GM12891 (cell line): Measurements from ENCODE around the gene CHID1.
A peak's percentile ranks its signal among the peaks of the same experiment; 100 is the strongest.

ENCODE experiments used
- DNase-seq: peaks from one replicate; pipeline ENCODE4 v3.0.0; 2011; ENCODE audit warnings: low spot score; ENCODE audit not compliant: insufficient read length
- FAIRE-seq: peaks from 2 replicates; lab custom pipeline; 2011; peaks lifted over from hg19 to GRCh38; lab: Jason Lieb, UNC
- PAX5 ChIP-seq: IDR thresholded peaks from 2 replicates; pipeline ENCODE4 v1.6.1; 2011; ENCODE audit warnings: low read length, moderate library complexity, mild to moderate bottlenecking; ENCODE audit not compliant: insufficient read depth, severe bottlenecking
- POLR2A ChIP-seq: IDR thresholded peaks from 2 replicates; pipeline ENCODE4 v1.6.1; 2011; ENCODE audit warnings: low read depth, low read length, control low read depth
- POLR2AphosphoS5 ChIP-seq: IDR thresholded peaks from 2 replicates; pipeline ENCODE4 v1.6.1; 2011; ENCODE audit warnings: low read depth, low read length, control low read depth
- POU2F2 ChIP-seq: IDR thresholded peaks from 2 replicates; pipeline ENCODE4 v1.6.1; 2011; ENCODE audit warnings: low read depth, mild to moderate bottlenecking, control low read depth, low read length, moderate library complexity
- SPI1 ChIP-seq: IDR thresholded peaks from 2 replicates; pipeline ENCODE4 v1.6.1; 2011; ENCODE audit warnings: low read depth, low read length, control low read depth
- TAF1 ChIP-seq: IDR thresholded peaks from 2 replicates; pipeline ENCODE4 v1.6.1; 2011; ENCODE audit warnings: low read depth, low read length, control low read depth

The CHID1 gene

GRCh38 chr11:933142-933851, 22.7 kb upstream of the CHID1 start:
- TF ChIP-seq POU2F2 (no peak), POLR2AphosphoS5 (no peak)
- DNase-seq = no peak
- no peak for FAIRE-seq

DNA sequence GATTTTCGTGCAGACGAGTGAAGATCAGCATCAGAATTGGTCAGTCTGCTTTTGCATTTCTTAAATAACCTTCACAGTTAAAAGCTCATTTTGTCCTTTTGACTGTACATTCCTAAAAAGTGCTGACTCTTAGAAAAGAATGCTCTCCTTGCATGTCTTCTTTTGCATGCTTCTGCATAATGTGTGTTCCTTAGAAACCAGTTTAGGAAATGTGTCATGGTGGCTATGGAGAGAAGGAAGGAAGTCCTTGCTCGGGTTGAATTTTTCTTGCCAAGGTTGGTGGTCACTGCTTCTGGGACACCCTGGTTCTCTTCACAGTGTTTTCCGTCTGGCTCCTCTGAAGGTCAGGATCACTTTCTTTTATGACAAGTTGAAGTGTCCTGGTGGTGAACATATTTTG, 21.8 kb upstream of the CHID1 start:
- no peak for FAIRE-seq
- TF ChIP-seq POLR2AphosphoS5 (no peak), PAX5 (no peak), POLR2A (no peak), POU2F2 (no peak), SPI1 (no peak), TAF1 (no peak)
- no peak for DNase-seq

- no peak for FAIRE-seq
- no peak for DNase-seq
- no peak for TF ChIP-seq SPI1
- no peak for TF ChIP-seq PAX5
- no peak for TF ChIP-seq TAF1
Observed at GRCh38 chr11:931385-931784, 20.8 kb upstream of the CHID1 start.

DNA sequence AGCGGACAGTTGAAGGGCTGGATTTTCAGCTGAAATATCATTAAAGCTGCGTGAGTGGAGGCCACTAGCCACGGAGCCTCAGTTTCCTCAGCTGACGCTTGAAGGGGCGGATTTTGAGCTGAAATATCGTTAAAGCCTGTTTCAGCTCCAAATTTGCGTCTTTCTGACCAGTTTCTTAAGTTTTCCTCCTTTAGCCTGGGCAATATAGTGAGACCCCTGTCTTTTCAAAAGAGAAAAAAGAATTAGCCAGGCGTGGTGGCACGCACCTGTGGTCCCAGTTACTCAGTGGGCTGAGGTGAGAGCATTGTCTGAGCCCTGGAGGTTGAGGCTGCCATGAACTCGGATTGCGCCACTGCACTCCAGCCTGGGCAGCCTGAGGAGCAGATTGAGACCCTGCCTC, 18.8 kb upstream of the CHID1 start:
- FAIRE-seq (no peak), DNase-seq (no peak)
- TF ChIP-seq SPI1 (no peak), POLR2AphosphoS5 (no peak), PAX5 (no peak), TAF1 (no peak), POLR2A (no peak), POU2F2 (no peak)

DNA sequence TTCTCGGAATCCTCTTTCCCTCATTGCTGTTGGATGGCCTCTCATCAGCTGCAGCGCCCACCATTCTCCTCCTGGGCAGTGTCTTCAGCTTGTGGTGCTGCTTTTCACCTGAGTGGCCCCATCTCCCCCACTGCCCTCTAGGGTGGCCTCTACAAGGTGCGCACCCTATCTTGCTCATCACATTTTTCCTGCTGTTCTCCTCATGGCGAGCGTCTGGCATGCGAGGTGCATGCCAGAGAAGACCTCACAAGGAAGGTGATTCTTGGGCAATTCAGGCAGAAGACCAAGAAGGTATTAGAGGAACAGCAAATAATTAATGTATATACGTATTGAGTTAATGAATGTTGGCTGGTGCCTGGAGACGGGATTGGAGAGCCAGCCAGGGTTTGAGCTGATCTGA, 18.2 kb upstream of the CHID1 start:
- FAIRE-seq = no peak
- no peak for DNase-seq
- TF ChIP-seq POU2F2 = no peak
- no peak for TF ChIP-seq POLR2A
- TF ChIP-seq TAF1 = no peak
- no peak for TF ChIP-seq SPI1
- TF ChIP-seq POLR2AphosphoS5 = no peak
- no peak for TF ChIP-seq PAX5

GRCh38 chr11:927871-928270, 17.3 kb upstream of the CHID1 start:
- FAIRE-seq = peak; percentile 80
- DNase-seq = no peak
- TF ChIP-seq POU2F2 (no peak), POLR2AphosphoS5 (no peak), TAF1 (no peak), PAX5 (no peak), SPI1 (no peak), POLR2A (no peak)

DNA sequence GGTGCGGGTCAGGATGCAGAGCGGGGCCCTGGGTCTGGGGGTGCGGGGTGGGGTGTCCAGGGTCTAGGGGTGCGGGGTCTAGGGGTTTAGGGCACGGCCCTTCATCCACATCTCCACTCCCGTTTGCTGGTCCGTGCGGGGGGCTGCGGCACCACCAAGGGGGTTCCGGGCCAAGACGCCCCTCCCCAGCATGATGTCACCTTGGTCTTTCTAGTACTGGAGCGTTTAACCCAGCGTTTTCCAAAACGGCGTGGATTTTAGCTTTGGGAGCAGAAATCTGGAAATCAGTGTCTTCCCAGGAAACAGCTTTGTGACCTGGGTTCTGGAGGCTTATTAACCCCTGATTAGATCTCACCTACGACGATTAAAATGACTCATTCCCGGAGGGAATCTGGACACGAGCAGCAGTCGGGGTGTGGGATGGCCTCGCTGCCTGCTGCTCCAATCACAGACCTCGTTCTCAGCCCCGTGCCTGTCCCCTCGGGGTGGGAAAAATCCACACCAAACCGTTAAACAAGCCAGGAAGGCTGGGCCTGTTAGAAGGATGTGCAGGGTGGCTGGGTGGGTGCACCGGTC, 15.8 kb upstream of the CHID1 start:
- DNase-seq (no peak), FAIRE-seq (peak; percentile 58)
- TF ChIP-seq PAX5 (no peak), POLR2AphosphoS5 (no peak), POLR2A (no peak), SPI1 (no peak), POU2F2 (no peak)

- TF ChIP-seq PAX5 (peak; percentile 44), TAF1 (no peak)
- FAIRE-seq (peak; percentile 100), DNase-seq (peak; percentile 97)
Observed at GRCh38 chr11:925496-926301, 15.1 kb upstream of the CHID1 start, which contains the start of gene AP2A2. Gene AP2A2, plus strand, starts transcription at chr11:925870. Its CDS starts 152 bp downstream, at chr11:926022.

GRCh38 chr11:925158-925495, 14.5 kb upstream of the CHID1 start:
- FAIRE-seq (no peak), DNase-seq (no peak)
- TF ChIP-seq PAX5 (no peak), TAF1 (no peak), POLR2AphosphoS5 (no peak), POLR2A (no peak), SPI1 (no peak), POU2F2 (no peak)
